ENCODE data around the gene TMEM144.
"Not testable (repeated sequence)": the region's sequence is repeated elsewhere in the genome, so short reads cannot be mapped to it uniquely, and the experiment has no call there.

Gene TMEM144

GRCh38 chr4:158259955-158260575 is 49.8 kb downstream of the TMEM144 start:
- peak; percentile 29 for DNase-seq (ENCODE audit: low read depth)
- no peak overlapping the region for H3K4me3 ChIP-seq (ENCODE audit: low read depth, low read length)
- TF ChIP-seq, protein P1, sequence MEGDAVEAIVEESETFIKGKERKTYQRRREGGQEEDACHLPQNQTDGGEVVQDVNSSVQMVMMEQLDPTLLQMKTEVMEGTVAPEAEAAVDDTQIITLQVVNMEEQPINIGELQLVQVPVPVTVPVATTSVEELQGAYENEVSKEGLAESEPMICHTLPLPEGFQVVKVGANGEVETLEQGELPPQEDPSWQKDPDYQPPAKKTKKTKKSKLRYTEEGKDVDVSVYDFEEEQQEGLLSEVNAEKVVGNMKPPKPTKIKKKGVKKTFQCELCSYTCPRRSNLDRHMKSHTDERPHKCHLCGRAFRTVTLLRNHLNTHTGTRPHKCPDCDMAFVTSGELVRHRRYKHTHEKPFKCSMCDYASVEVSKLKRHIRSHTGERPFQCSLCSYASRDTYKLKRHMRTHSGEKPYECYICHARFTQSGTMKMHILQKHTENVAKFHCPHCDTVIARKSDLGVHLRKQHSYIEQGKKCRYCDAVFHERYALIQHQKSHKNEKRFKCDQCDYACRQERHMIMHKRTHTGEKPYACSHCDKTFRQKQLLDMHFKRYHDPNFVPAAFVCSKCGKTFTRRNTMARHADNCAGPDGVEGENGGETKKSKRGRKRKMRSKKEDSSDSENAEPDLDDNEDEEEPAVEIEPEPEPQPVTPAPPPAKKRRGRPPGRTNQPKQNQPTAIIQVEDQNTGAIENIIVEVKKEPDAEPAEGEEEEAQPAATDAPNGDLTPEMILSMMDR (IDR thresholded peaks at IDR 0.05; ENCODE audit: low read depth, low read length, missing control alignments), result no peak
- in situ Hi-C loops (cut with HindIII; ENCODE audit: low sequenced_read_pairs), result loop anchor here (5.0 kb wide), 1 partner anchor 362 kb away; no protein-coding TSS in a partner anchor

DNA sequence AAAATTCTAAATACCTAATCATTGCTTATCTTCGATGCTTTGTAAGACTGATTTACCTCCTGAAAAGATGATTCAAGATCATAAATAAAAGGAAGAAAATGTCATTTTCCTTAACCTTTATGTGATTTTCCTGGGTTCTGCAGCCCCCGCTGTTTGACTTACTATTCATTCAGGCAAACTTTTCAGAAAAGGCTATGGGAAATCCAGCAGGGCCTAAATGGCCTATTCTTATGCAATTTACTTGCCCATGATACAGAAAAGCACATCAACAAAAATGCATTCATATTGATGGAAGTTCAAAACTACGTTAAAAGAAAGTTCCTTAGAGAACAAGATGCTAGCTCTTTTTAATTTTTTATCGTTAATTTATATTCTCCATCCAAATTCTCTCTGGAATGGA is 51.2 kb downstream of the TMEM144 start:
- in situ Hi-C loops (cut with HindIII; ENCODE audit: low sequenced_read_pairs), result no loop called here
- no peak overlapping the region for H3K4me3 ChIP-seq (ENCODE audit: low read depth, low read length)

DNA sequence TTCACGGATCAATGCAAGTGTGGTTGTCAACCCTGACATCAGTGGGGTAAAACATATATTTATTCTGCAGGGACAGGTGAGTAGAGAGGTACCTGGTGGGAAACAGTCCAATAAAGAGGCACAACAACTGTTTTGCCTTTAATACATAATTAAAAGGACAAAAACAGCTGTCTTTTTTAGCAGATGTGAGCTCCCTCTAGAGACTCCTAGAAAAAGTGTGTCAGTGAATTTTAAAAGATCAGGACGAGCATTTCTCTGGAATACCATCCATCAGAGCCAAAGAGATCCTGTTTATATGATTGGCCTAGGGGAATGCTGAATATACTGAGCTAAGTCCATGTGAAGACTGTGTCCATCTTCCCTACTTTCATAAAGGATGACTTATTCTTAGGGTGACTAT is 58.3 kb downstream of the TMEM144 start:
- no peak overlapping the region for H3K4me3 ChIP-seq (ENCODE audit: low read depth, low read length)
- TF ChIP-seq, protein P1 (IDR thresholded peaks at IDR 0.05; ENCODE audit: low read depth, low read length, missing control alignments), result no peak
- in situ Hi-C loops (cut with HindIII; ENCODE audit: low sequenced_read_pairs), result no loop called here
- no peak for DNase-seq (ENCODE audit: low read depth)

More for the DNA sequence above, 51.2 kb downstream of the TMEM144 start:
- no peak for DNase-seq (ENCODE audit: low read depth)
- TF ChIP-seq, protein P1 (IDR thresholded peaks at IDR 0.05; ENCODE audit: low read depth, low read length, missing control alignments), result no peak

GRCh38 chr4:158274636-158275035 is 64.3 kb downstream of the TMEM144 start:
- DNase-seq (ENCODE audit: low read depth), result no peak
- in situ Hi-C loops (cut with HindIII; ENCODE audit: low sequenced_read_pairs), result no loop called here
- TF ChIP-seq, protein P1 (IDR thresholded peaks at IDR 0.05; ENCODE audit: low read depth, low read length, missing control alignments), result no peak
- no peak overlapping the region for H3K4me3 ChIP-seq (ENCODE audit: low read depth, low read length)

DNA sequence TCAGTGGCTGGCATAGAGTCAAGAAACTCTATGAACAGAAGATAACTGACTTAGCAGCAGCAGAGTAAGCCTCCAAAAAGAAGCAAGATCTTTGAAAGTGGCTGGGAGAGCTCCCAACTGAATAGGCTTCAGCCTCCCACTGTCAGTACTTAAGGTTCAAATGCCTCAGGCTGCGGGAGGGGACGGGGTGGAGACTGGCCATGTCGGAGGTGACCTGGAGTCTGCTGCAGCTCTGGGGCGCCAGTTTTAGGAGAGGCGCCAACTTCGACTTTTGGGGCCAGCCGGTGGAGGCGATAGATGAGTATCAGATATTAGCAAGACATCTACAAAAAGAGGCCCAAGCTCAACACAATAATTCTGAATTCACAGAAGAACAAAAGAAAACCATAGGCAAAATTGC is 67.3 kb downstream of the TMEM144 start:
- TF ChIP-seq, protein P1 (IDR thresholded peaks at IDR 0.05; ENCODE audit: low read depth, low read length, missing control alignments), result no peak
- in situ Hi-C loops (cut with HindIII; ENCODE audit: low sequenced_read_pairs), result no loop called here
- DNase-seq (ENCODE audit: low read depth), result no peak
- H3K4me3 ChIP-seq (ENCODE audit: low read depth, low read length), result no peak overlapping the region

- H3K4me3 ChIP-seq (ENCODE audit: low read depth, low read length); DNase-seq (ENCODE audit: low read depth); in situ Hi-C loops (cut with HindIII; ENCODE audit: low sequenced_read_pairs): not testable (repeated sequence)
These were observed 68.8 kb downstream of the TMEM144 start for GRCh38 chr4:158279052-158279451.

DNA sequence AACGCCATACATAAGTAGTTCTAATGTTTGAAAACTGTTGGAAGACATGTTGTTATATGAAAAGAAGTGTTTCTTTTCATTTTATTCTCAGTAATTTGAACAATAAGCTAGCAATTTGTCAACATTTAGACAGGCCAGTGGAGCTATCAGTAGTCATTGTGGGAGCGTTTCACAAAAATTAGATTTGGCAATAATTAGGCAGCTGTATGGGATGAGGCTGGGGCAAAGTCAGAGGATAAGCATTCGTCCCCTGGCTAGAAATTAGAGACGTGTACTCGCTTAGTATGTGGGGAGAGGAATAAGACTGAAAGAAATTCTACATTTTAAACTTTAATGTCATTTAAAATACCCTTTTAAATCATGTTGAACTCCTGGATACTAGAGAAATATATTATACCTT is 70.6 kb downstream of the TMEM144 start:
- H3K4me3 ChIP-seq (ENCODE audit: low read depth, low read length), result no peak overlapping the region
- DNase-seq (ENCODE audit: low read depth), result no peak
- in situ Hi-C loops (cut with HindIII; ENCODE audit: low sequenced_read_pairs), result no loop called here
- TF ChIP-seq, protein P1 (IDR thresholded peaks at IDR 0.05; ENCODE audit: low read depth, low read length, missing control alignments), result no peak

Measured in astrocyte of the cerebellum (primary cell).